ENCODE results near the gene TMEM74B. TPM values are rescaled to one million over a fixed set of nuclear protein-coding genes. Genes with fewer than 3 reads are reported as not detected.

The TMEM74B gene
- total RNA-seq, 3 donors from 2014 or later: 0.38 to 2.6 (median 2.1) TPM

GRCh38 chr20:1212023-1212422, 27.2 kb upstream of the TMEM74B start:
- no peaks in the 10 kb centered on the region for H3K9me3 ChIP-seq
- intact Hi-C loops (cut with DNase I, micrococcal nuclease): loop anchor here in 1 of 2 donors (2.0 kb wide), 1 partner anchor 395 kb away; no protein-coding TSS in a partner anchor
- H3K36me3 ChIP-seq (ENCODE audit: low read depth): no peaks in the 10 kb centered on the region
- no peaks in the 10 kb centered on the region for H3K4me1 ChIP-seq (ENCODE audit: low read depth)
- TF ChIP-seq, protein P1, sequence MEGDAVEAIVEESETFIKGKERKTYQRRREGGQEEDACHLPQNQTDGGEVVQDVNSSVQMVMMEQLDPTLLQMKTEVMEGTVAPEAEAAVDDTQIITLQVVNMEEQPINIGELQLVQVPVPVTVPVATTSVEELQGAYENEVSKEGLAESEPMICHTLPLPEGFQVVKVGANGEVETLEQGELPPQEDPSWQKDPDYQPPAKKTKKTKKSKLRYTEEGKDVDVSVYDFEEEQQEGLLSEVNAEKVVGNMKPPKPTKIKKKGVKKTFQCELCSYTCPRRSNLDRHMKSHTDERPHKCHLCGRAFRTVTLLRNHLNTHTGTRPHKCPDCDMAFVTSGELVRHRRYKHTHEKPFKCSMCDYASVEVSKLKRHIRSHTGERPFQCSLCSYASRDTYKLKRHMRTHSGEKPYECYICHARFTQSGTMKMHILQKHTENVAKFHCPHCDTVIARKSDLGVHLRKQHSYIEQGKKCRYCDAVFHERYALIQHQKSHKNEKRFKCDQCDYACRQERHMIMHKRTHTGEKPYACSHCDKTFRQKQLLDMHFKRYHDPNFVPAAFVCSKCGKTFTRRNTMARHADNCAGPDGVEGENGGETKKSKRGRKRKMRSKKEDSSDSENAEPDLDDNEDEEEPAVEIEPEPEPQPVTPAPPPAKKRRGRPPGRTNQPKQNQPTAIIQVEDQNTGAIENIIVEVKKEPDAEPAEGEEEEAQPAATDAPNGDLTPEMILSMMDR (IDR thresholded peaks at IDR 0.05): no peak
- no peak for ATAC-seq
- no peak overlapping the region for H3K4me3 ChIP-seq
- DNase-seq: no peak

DNA sequence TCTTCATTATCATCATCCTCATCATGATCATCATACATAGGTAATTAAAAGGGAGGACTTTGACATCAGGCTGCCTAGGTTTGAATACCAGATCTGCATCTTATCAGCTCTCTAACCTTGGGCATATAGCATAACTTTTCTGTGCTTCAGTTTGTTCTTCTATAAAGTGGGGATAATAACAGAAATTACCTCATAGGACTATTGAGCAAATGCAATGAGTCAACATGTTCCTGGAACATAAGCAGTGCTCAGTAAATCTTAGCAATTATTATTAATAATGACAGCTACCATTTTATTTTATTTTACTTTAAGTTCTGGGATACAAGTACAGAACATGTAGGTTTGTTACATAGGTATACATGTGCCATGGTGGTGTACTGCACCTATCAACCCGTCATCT, 25.7 kb upstream of the TMEM74B start:
- no peak for ATAC-seq
- Histone ChIP-seq H3K9me3 (no peaks in the 10 kb centered on the region), H3K36me3 (ENCODE audit: low read depth) (no peaks in the 10 kb centered on the region), H3K4me3 (no peak overlapping the region), H3K4me1 (ENCODE audit: low read depth) (no peaks in the 10 kb centered on the region)
- TF ChIP-seq, protein P1 (IDR thresholded peaks at IDR 0.05): no peak
- intact Hi-C loops (cut with DNase I, micrococcal nuclease): no loop called here
- no peak for DNase-seq

GRCh38 chr20:1209447-1210387, 24.9 kb upstream of the TMEM74B start:
- Histone ChIP-seq H3K4me3 (no peak overlapping the region), H3K36me3 (ENCODE audit: low read depth) (no peaks in the 10 kb centered on the region), H3K4me1 (ENCODE audit: low read depth) (no peaks in the 10 kb centered on the region), H3K9me3 (no peaks in the 10 kb centered on the region)
- intact Hi-C loops (cut with DNase I, micrococcal nuclease): no loop called here
- TF ChIP-seq, protein P1 (IDR thresholded peaks at IDR 0.05): no peak
- DNase-seq (no peak), ATAC-seq (no peak)

GRCh38 chr20:1207293-1207878, 22.6 kb upstream of the TMEM74B start:
- intact Hi-C loops (cut with DNase I, micrococcal nuclease): no loop called here
- Histone ChIP-seq H3K4me3 (no peak overlapping the region), H3K36me3 (ENCODE audit: low read depth) (no peaks in the 10 kb centered on the region), H3K4me1 (ENCODE audit: low read depth) (peaks cover 9% of the 10 kb centered on the region), H3K9me3 (no peaks in the 10 kb centered on the region)
- no peak for DNase-seq
- TF ChIP-seq, protein P1 (IDR thresholded peaks at IDR 0.05): no peak
- ATAC-seq: no peak

DNA sequence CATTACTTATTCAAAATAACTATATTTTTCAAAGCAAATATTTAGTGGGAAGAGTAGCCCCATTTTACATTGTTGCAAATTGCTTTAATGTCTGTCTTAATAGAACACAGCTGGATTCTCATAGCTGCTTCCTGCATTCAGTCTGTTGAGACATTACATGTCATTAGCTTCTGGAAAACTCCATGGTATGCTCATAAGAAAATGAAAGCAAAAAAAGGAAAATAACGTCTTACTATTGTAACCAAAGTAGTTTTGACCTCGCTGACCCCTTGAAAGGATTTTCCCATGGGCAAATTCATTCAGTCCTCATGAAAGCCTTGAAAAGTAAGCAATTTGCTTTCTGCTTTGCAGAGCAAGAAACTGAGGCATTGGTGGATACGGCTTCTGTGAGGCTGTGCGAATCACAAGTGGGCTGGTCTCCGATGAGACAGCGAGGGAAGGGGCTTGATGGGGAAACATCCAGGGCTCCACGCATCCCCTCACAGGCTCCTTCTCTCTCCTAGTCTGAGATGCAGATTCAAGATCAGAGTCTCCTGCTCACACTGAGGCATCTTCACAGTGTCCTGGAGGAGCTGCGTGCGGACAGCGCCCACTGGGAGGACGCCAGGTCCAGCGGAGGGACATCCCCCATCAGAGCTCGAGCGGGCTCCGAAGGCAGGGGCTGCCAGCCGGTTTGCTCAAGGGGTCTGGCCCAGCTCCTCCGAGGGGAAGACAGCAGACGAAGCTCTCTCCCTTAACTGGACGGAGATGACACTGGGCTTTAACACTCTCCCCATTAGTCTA, 21.8 kb upstream of the TMEM74B start:
- peaks cover 9% of the 10 kb centered on the region for H3K4me1 ChIP-seq (ENCODE audit: low read depth)
- H3K36me3 ChIP-seq (ENCODE audit: low read depth): no peaks in the 10 kb centered on the region
- no peaks in the 10 kb centered on the region for H3K9me3 ChIP-seq
- DNase-seq (no peak), ATAC-seq (no peak)
- intact Hi-C loops (cut with DNase I, micrococcal nuclease): no loop called here
- TF ChIP-seq, protein P1 (IDR thresholded peaks at IDR 0.05): no peak
- H3K4me3 ChIP-seq: no peak overlapping the region
